ENCODE results near the gene TNP1.

Gene TNP1

GRCh38 chr2:216873573-216873972 is 13.7 kb upstream of the TNP1 start:
- DNase-seq (ENCODE audit: low read depth): no peak

- DNase-seq (ENCODE audit: low read depth): no peak
Observed at GRCh38 chr2:216872624-216873023, 12.8 kb upstream of the TNP1 start.

- no peak for DNase-seq (ENCODE audit: low read depth)
Observed at GRCh38 chr2:216872040-216872439, 12.2 kb upstream of the TNP1 start.

- DNase-seq (ENCODE audit: low read depth): no peak
Observed at GRCh38 chr2:216871333-216871934, 11.6 kb upstream of the TNP1 start.

- no peak for DNase-seq (ENCODE audit: low read depth)
Observed at GRCh38 chr2:216870508-216871332, 10.9 kb upstream of the TNP1 start.

GRCh38 chr2:216866515-216867095 is 6.7 kb upstream of the TNP1 start:
- no peak for DNase-seq (ENCODE audit: low read depth)

GRCh38 chr2:216865658-216866057 is 5.8 kb upstream of the TNP1 start:
- DNase-seq (ENCODE audit: low read depth): no peak

GRCh38 chr2:216863946-216864345 is 4.1 kb upstream of the TNP1 start:
- no peak for DNase-seq (ENCODE audit: low read depth)

- DNase-seq (ENCODE audit: low read depth): no peak
Observed at GRCh38 chr2:216862628-216863398, 2.9 kb upstream of the TNP1 start.

GRCh38 chr2:216860426-216861137 is 718 bp upstream of the TNP1 start:
- no peak for DNase-seq (ENCODE audit: low read depth)

GRCh38 chr2:216858312-216858711 is 1.6 kb downstream of the TNP1 start:
- no peak for DNase-seq (ENCODE audit: low read depth)

- DNase-seq (ENCODE audit: low read depth): no peak
Observed at GRCh38 chr2:216857131-216857550, 2.7 kb downstream of the TNP1 start.

GRCh38 chr2:216856406-216857065 is 3.3 kb downstream of the TNP1 start:
- DNase-seq (ENCODE audit: low read depth): no peak

- no peak for DNase-seq (ENCODE audit: low read depth)
Observed at GRCh38 chr2:216855605-216856004, 4.3 kb downstream of the TNP1 start.

- DNase-seq (ENCODE audit: low read depth): no peak
Observed at GRCh38 chr2:216855079-216855478, 4.8 kb downstream of the TNP1 start.

- DNase-seq (ENCODE audit: low read depth): no peak
Observed at GRCh38 chr2:216851486-216852090, 8.3 kb downstream of the TNP1 start.

- DNase-seq (ENCODE audit: low read depth): no peak
Observed at GRCh38 chr2:216850665-216851322, 9.1 kb downstream of the TNP1 start.

GRCh38 chr2:216849987-216850386 is 9.9 kb downstream of the TNP1 start:
- no peak for DNase-seq (ENCODE audit: low read depth)

- no peak for DNase-seq (ENCODE audit: low read depth)
Observed at GRCh38 chr2:216845426-216845825, 14.4 kb downstream of the TNP1 start.

GRCh38 chr2:216842636-216843035 is 17.2 kb downstream of the TNP1 start:
- no peak for DNase-seq (ENCODE audit: low read depth)
